Left colon (tissue), 2 donors: Measurements from ENCODE around the gene NFATC3. TPM values are rescaled to one million over a fixed set of nuclear protein-coding genes. Genes with fewer than 3 reads are reported as not detected.
A peak's percentile ranks its signal among the peaks of the same experiment; 100 is the strongest.

Experiments used
- ATAC-seq: fragments of 200-7000 bp; cut with Tn5 transposase; one replicate; pipeline ENCODE4 v1.9.1; 2020; ENCODE audit warnings: mild to moderate bottlenecking, moderate library complexity
- DNase-seq, 2 donors: peaks; one replicate each; pipeline ENCODE4 v3.0.0-alpha.2; 2020
- intact Hi-C, 2 donors: fragments of 100-400 bp; cut with DNase I in 1 of 2; cut with micrococcal nuclease in 1 of 2; formaldehyde crosslinking; loops; one replicate each; pipeline versions ENCODE4 v1.11.2 to v1.14.0; 2022; cut with DNase I, micrococcal nuclease
- total RNA-seq, 2 donors: library from RNA; stranded (reverse); fragmentation: NEBNext Ultra II Directional; extraction: Animal tissue kit (Norgen Biotek cat#: 25700); gene quantifications; one replicate each; pipeline ENCODE4 v1.2.1, GENCODE V29; 2021
- donor health status: DM: no; HTN: no; CAD: no.
- donor health status: DM: yes; HTN: yes; CAD: no.

The NFATC3 gene
- total RNA-seq, 2 donors from 2014 or later, result 24.6 to 24.9 TPM

- DNase-seq, result no peak
Observed at GRCh38 chr16:68070806-68071517, 14.2 kb upstream of the NFATC3 start.

GRCh38 chr16:68071518-68071901 is 13.7 kb upstream of the NFATC3 start:
- ATAC-seq, result no peak
- DNase-seq, result no peak
- intact Hi-C loops, result no loop called here

More at GRCh38 chr16:68070806-68071517, 14.2 kb upstream of the NFATC3 start:
- intact Hi-C loops, result no loop called here
- no peak for ATAC-seq

GRCh38 chr16:68072038-68072695 is 13.0 kb upstream of the NFATC3 start:
- peak; percentile 75 for ATAC-seq
- peak; percentile 63 to 67 for DNase-seq
- intact Hi-C loops, result no loop called here

GRCh38 chr16:68073902-68074760 is 11.0 kb upstream of the NFATC3 start:
- intact Hi-C loops, result no loop called here
- ATAC-seq (no peak), DNase-seq (no peak)

GRCh38 chr16:68074850-68075555 is 10.2 kb upstream of the NFATC3 start:
- DNase-seq (peak; percentile 44 to 61), ATAC-seq (no peak)
- intact Hi-C loops, result no loop called here

- ATAC-seq (no peak), DNase-seq (no peak)
- intact Hi-C loops, result no loop called here
Observed at GRCh38 chr16:68075980-68076379, 9.2 kb upstream of the NFATC3 start.

- DNase-seq (no peak), ATAC-seq (no peak)
- intact Hi-C loops, result no loop called here
Observed at GRCh38 chr16:68076560-68076959, 8.6 kb upstream of the NFATC3 start.

GRCh38 chr16:68077866-68078700 is 7.1 kb upstream of the NFATC3 start:
- DNase-seq (no peak), ATAC-seq (no peak)
- intact Hi-C loops, result no loop called here

- DNase-seq (no peak), ATAC-seq (no peak)
- intact Hi-C loops, result no loop called here
Observed at GRCh38 chr16:68078701-68079375, 6.3 kb upstream of the NFATC3 start.

GRCh38 chr16:68079376-68079625 is 5.9 kb upstream of the NFATC3 start:
- DNase-seq, result no peak

GRCh38 chr16:68079626-68080344 is 5.4 kb upstream of the NFATC3 start:
- DNase-seq (peak; percentile 87 to 93), ATAC-seq (peak; percentile 79)
- intact Hi-C loops, result no loop called here

More at GRCh38 chr16:68079376-68079625, 5.9 kb upstream of the NFATC3 start:
- intact Hi-C loops, result no loop called here
- ATAC-seq, result no peak

GRCh38 chr16:68081861-68082628 is 3.1 kb upstream of the NFATC3 start:
- no peak for DNase-seq
- ATAC-seq, result no peak
- intact Hi-C loops, result no loop called here

GRCh38 chr16:68082629-68083238 is 2.4 kb upstream of the NFATC3 start:
- DNase-seq (no peak), ATAC-seq (no peak)
- intact Hi-C loops, result no loop called here

GRCh38 chr16:68083239-68083781 is 1.9 kb upstream of the NFATC3 start:
- ATAC-seq (no peak), DNase-seq (no peak)
- intact Hi-C loops, result no loop called here

GRCh38 chr16:68083861-68084503 is 1.2 kb upstream of the NFATC3 start:
- DNase-seq (no peak), ATAC-seq (no peak)
- intact Hi-C loops, result no loop called here
